Lung (tissue), 12 donors: Measurements from ENCODE around the gene ALPL. TPM values are rescaled to one million over a fixed set of nuclear protein-coding genes. Genes with fewer than 3 reads are reported as not detected.

Source experiments
- ATAC-seq: fragments of 200-7000 bp; cut with Tn5 transposase; one replicate; pipeline ENCODE4 v1.9.1; 2020; ENCODE audit warnings: moderate number of reproducible peaks; ENCODE audit not compliant: insufficient read depth, low FRiP score
- DNase-seq, 3 donors: peaks; one replicate each; pipeline ENCODE4 v3.0.0-alpha.2; 2013 to 2017
- H3K27ac ChIP-seq, 2 donors: one replicate each; pipeline ENCODE4 v1.5.1; 2013; ENCODE audit warnings: mild to moderate bottlenecking in 2 of 2, moderate library complexity in 2 of 2, control low read depth in 1 of 2, inconsistent platforms in 1 of 2, low read depth in 1 of 2, low read length in 1 of 2
- H3K27me3 ChIP-seq, 3 donors: one replicate each; pipeline ENCODE4 v1.5.1; 2013; ENCODE audit warnings: low read length in 2 of 3; ENCODE audit not compliant: control insufficient read depth in 3 of 3, insufficient read depth in 3 of 3
- H3K36me3 ChIP-seq, 4 donors: one replicate each; pipeline ENCODE4 v1.5.1; 2013; ENCODE audit warnings: low read length in 4 of 4, mild to moderate bottlenecking in 1 of 4, moderate library complexity in 1 of 4; ENCODE audit not compliant: control insufficient read depth in 4 of 4, insufficient read depth in 4 of 4
- H3K4me1 ChIP-seq, 5 donors: one replicate each; pipeline ENCODE4 v1.5.1; 2013; ENCODE audit warnings: low read length in 5 of 5, mild to moderate bottlenecking in 2 of 5, moderate library complexity in 1 of 5; ENCODE audit not compliant: control insufficient read depth in 5 of 5, insufficient read depth in 5 of 5
- H3K4me3 ChIP-seq: one replicate; pipeline ENCODE4 v1.5.1; 2013; ENCODE audit warnings: mild to moderate bottlenecking, control low read depth, moderate library complexity
- H3K9ac ChIP-seq, 2 donors: one replicate each; pipeline ENCODE4 v1.5.1; 2013; ENCODE audit warnings: low read length in 2 of 2, control low read depth in 1 of 2; ENCODE audit not compliant: insufficient read depth in 1 of 2
- H3K9me3 ChIP-seq, 4 donors: one replicate each; pipeline ENCODE4 v1.5.1; 2013; ENCODE audit warnings: low read length in 3 of 4, mild to moderate bottlenecking in 1 of 4, moderate library complexity in 1 of 4; ENCODE audit not compliant: control insufficient read depth in 4 of 4, insufficient read depth in 3 of 4
- WGBS, 2 donors: extraction: QIAGEN DNeasy Blood & Tissue Kit; methylation state at CpG; one replicate each; pipeline ENCODE4 v1.1.7; 2013; 5-methylcytosine and 5-hydroxymethylcytosine counted together
- polyA plus RNA-seq, 2 donors: library from polyadenylated mRNA; stranded (reverse); fragments of 200-250 nt; gene quantifications; one replicate each; pipeline ENCODE4 v1.2.1, GENCODE V29; 2013
- total RNA-seq, 2 donors: library from RNA; depleted of rRNA in 1 of 2; stranded (reverse); fragments of >200 nt in 1 of 2; gene quantifications; one replicate each; pipeline ENCODE4 v1.2.1, GENCODE V29; 2014 to 2021
- TF ChIP-seq, protein P1 (sequence below): IDR thresholded peaks from 2 replicates; pipeline ENCODE4 v1.5.1; 2012; ENCODE audit warnings: mild to moderate bottlenecking; ENCODE audit errors: control extremely low read depth, extremely low read depth
- donor health status: control.
- donor health status: control.
- donor health status: Bipolar disorder and iron deficiency.
- donor health status: healthy.
- donor health status: DM: yes; HTN: yes; CAD: no.

The ALPL gene
- total and polyA plus RNA-seq, 4 donors: 38.6 to 242 (median 230) TPM

DNA sequence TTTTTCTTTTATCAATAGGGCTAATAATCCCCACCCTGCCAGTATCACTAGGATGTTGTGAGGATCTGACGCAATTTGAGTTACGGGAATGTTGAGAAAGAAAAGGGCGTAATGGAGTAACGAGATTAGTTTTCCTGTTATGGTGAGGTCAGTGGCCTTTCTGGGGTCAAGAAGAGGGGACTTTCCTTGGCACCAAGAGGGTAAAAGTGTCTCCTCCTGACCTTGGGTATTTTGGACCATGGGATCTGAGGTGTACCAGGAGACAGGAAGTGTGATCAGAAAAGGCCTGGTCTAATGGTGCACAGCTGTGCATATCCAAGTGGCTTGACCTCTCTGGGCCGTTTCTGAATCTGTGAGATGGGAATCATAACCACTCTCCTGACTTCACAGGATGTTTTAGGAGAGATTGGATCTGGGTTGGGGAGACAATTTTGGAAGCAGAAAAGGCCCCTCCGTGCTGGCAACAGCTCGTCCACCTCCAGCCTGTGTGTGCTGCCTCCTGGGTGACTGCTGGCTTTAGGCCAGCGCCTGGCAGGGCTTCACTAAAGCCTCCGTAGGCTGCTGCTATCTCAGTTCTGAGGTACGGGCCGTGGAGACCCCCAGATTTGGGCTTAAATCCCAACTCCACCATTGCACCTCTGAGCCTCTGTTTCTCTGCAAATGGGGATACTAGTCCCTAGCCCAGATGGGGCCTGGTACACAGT lies 37.1 kb downstream of the ALPL start:
- Histone ChIP-seq H3K27ac (no peak overlapping the region), H3K4me1 (peaks cover 0 to 8% (median 0%) of the 10 kb centered on the region in 5 donors), H3K9me3 (peaks cover 0 to 2% (median 0%) of the 10 kb centered on the region in 4 donors), H3K36me3 (no peaks in the 10 kb centered on the region), H3K9ac (no peak overlapping the region), H3K27me3 (peaks cover 0 to 5% (median 0%) of the 10 kb centered on the region in 3 donors), H3K4me3 (no peak overlapping the region)
- WGBS, 2 donors: 63 to 64% methylated on average over 11 of the region's 11 CpGs
- DNase-seq: no peak
- no peak for ATAC-seq
- TF ChIP-seq, protein P1, sequence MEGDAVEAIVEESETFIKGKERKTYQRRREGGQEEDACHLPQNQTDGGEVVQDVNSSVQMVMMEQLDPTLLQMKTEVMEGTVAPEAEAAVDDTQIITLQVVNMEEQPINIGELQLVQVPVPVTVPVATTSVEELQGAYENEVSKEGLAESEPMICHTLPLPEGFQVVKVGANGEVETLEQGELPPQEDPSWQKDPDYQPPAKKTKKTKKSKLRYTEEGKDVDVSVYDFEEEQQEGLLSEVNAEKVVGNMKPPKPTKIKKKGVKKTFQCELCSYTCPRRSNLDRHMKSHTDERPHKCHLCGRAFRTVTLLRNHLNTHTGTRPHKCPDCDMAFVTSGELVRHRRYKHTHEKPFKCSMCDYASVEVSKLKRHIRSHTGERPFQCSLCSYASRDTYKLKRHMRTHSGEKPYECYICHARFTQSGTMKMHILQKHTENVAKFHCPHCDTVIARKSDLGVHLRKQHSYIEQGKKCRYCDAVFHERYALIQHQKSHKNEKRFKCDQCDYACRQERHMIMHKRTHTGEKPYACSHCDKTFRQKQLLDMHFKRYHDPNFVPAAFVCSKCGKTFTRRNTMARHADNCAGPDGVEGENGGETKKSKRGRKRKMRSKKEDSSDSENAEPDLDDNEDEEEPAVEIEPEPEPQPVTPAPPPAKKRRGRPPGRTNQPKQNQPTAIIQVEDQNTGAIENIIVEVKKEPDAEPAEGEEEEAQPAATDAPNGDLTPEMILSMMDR: no peak

DNA sequence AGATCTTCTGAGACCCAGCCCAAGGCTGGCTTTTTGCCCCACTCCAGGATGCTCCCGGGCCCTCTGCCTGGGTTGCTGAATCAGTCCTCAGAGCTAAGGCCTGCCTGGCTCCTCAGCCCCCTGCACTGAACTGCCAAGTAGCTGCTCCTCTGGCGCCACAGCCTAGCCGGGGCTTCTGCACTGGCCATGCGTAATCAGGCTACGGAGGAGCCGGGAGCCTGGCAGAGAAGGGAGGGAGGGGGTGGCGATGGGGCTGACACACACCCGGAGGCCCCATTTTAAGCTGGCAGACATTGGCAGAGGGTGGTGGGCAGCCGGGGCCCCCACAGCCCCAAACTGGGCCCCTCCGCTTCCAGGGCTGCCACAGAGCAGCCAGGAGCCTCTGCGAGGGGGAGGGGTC lies 38.7 kb downstream of the ALPL start:
- no peak for ATAC-seq
- peaks cover 0 to 5% (median 0%) of the 10 kb centered on the region in 5 donors for H3K4me1 ChIP-seq
- H3K27me3 ChIP-seq: peaks cover 0 to 5% (median 0%) of the 10 kb centered on the region in 3 donors
- TF ChIP-seq, protein P1: no peak
- no peak for DNase-seq
- no peaks in the 10 kb centered on the region for H3K36me3 ChIP-seq
- H3K9ac ChIP-seq: no peak overlapping the region
- H3K27ac ChIP-seq: no peak overlapping the region
- 87 to 88% methylated on average over 10 to 11 of the region's 11 CpGs for WGBS, 2 donors
- no peak overlapping the region for H3K4me3 ChIP-seq
- H3K9me3 ChIP-seq: peaks cover 0 to 2% (median 0%) of the 10 kb centered on the region in 4 donors

DNA sequence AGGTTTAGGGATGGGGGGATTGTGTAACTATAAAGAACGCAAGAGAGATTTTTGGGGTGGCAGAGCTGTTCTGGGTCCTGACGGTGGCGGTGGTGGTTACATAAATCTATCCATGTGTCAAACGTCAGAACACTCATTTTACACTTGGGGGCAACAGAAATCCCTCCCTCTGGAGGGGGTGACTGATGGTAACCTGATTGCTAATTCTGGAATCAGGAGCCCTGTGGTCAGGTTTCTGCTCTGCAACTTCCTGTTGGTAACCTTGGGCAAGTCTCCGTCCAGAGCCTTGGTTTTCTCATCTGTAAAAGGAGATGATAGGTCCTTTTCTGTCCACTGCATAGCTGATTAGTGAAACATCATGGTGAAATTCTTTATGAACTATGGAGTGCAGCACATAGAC lies 40.9 kb downstream of the ALPL start:
- Histone ChIP-seq H3K9ac (no peak overlapping the region), H3K36me3 (peaks cover 0 to 2% (median 0%) of the 10 kb centered on the region in 4 donors), H3K27ac (no peak overlapping the region), H3K4me1 (peaks cover 0 to 6% (median 0%) of the 10 kb centered on the region in 5 donors), H3K9me3 (peaks cover 0 to 2% (median 0%) of the 10 kb centered on the region in 4 donors), H3K27me3 (peaks cover 0 to 5% (median 0%) of the 10 kb centered on the region in 3 donors), H3K4me3 (no peak overlapping the region)
- TF ChIP-seq, protein P1: no peak
- no peak for ATAC-seq
- WGBS, 2 donors: 22 to 47% methylated on average over 5 of the region's 5 CpGs
- DNase-seq: no peak
